Heart left ventricle (tissue), 16 donors: ENCODE data around the gene KRT16. TPM values are rescaled to one million over a fixed set of nuclear protein-coding genes. Genes with fewer than 3 reads are reported as not detected.

Source experiments
- ATAC-seq, 4 donors: fragments of 200-7000 bp; cut with Tn5 transposase; one replicate each; pipeline ENCODE4 v1.9.1; 2020 to 2022; ENCODE audit warnings: moderate library complexity in 4 of 4, mild to moderate bottlenecking in 3 of 4, moderate number of reproducible peaks in 1 of 4
- DNase-seq, 5 donors: peaks; one replicate each; pipeline ENCODE4 v3.0.0-alpha.2; 2020
- H3K27ac ChIP-seq, 12 donors: fragments of 200-600 bp; sonication (generic) in 4 of 12; one replicate each; pipeline versions ENCODE4 v1.5.0 to v1.8.0; 2016 to 2022; ENCODE audit warnings: mild to moderate bottlenecking in 2 of 12
- H3K27me3 ChIP-seq, 9 donors: fragments of 200-600 bp; sonication (generic) in 2 of 9; one replicate each; pipeline versions ENCODE4 v1.5.1 to v1.8.0; 2016 to 2022; ENCODE audit warnings: mild to moderate bottlenecking in 3 of 9
- H3K36me3 ChIP-seq, 9 donors: fragments of 200-600 bp; sonication (generic) in 2 of 9; one replicate each; pipeline versions ENCODE4 v1.5.0 to v1.8.0; 2018 to 2022; ENCODE audit warnings: mild to moderate bottlenecking in 2 of 9
- H3K4me1 ChIP-seq, 12 donors: fragments of 200-600 bp; sonication (generic) in 4 of 12; one replicate each; pipeline versions ENCODE4 v1.5.0 to v1.8.0; 2016 to 2022; ENCODE audit warnings: mild to moderate bottlenecking in 3 of 12
- H3K4me3 ChIP-seq, 12 donors: fragments of 200-600 bp; sonication (generic) in 4 of 12; one replicate each; pipeline versions ENCODE4 v1.5.0 to v1.8.0; 2017 to 2022; ENCODE audit warnings: mild to moderate bottlenecking in 9 of 12, moderate library complexity in 4 of 12
- H3K9me3 ChIP-seq, 12 donors: fragments of 200-600 bp; sonication (generic) in 4 of 12; one replicate each; pipeline versions ENCODE4 v1.5.0 to v1.8.0; 2016 to 2022; ENCODE audit warnings: mild to moderate bottlenecking in 1 of 12
- CTCF ChIP-seq, 12 donors: fragments of 200-600 bp; sonication (generic) in 4 of 12; IDR thresholded peaks; one replicate each; pipeline versions ENCODE4 v1.5.0 to v1.8.0; 2018 to 2022; ENCODE audit warnings: antibody characterized with exemption in 12 of 12, mild to moderate bottlenecking in 5 of 12
- POLR2A ChIP-seq, 2 donors: fragments of 450-650 bp; IDR thresholded peaks; one replicate each; pipeline ENCODE4 v1.6.1; 2017; ENCODE audit warnings: antibody characterized with exemption in 2 of 2, mild to moderate bottlenecking in 2 of 2, moderate library complexity in 2 of 2
- WGBS, 4 donors: extraction: QIAGEN DNeasy Blood & Tissue Kit in 2 of 4; methylation state at CpG; one replicate each; pipeline versions ENCODE4 v1.1.5 to v1.1.7; 2013 to 2018; 5-methylcytosine and 5-hydroxymethylcytosine counted together
- intact Hi-C, 10 donors: fragments of 100-400 bp; cut with DNase I; formaldehyde crosslinking; loops; one replicate each; pipeline versions ENCODE4 v1.11.1 to v1.14.2; 2022
- polyA plus RNA-seq, 2 donors: library from polyadenylated mRNA; stranded (reverse); fragments of 200-250 nt; gene quantifications; one replicate each; pipeline ENCODE4 v1.2.3, GENCODE V29; 2013
- total RNA-seq, 9 donors: library from RNA; depleted of rRNA in 2 of 9; stranded (reverse); fragments of >200 nt in 2 of 9; fragmentation: NEBNext Ultra II Directional in 3 of 9; extraction: Animal tissue kit (Norgen Biotek cat#: 25700) in 3 of 9; gene quantifications; one replicate each; pipeline versions ENCODE4 v1.1.0 to v1.2.4, GENCODE V29; 2016 to 2023
- donor health status: ischemic (EF 13 %, LVEDD 7.1; RV severe dilation, severe dysfunction).
- donor health status: healthy with polysubstance abuse.
- donor health status: DM: no; HTN: yes; CAD: no.
- donor health status: DM: no; HTN: no; CAD: no.
- donor health status: ischemic (EF 25% LVEDD 6.9; RV normal size, moderate dysfunction).
- donor health status: ischemic (EF 25% LVEDD 5.7; RV mildly dilated, moderate dysfunction).
- donor health status: healthy.
- donor health status: DM: yes; HTN: yes; CAD: no.
- donor health status: ischemic (EF 35%, LVEDD 5.7; RV mildly dilated, moderate dysfunction).
- donor health status: nonischemic (EF 11% LVEDD 7.7; RV severe dilation, severe dysfunction).
- donor health status: DM: yes; HTN: yes; CAD: no.
- donor health status: PGD.
- donor health status: ischemic (EF 29% LVEDD 5.4; RV normal size, mild dysfunction).
- donor health status: nonischemic (EF 23%, LVEDD 6.1; RV moderate dilation, normal function).

Gene KRT16
- total and polyA plus RNA-seq, 11 donors: 0.06 TPM; not detected in 10

- no peak overlapping the region for H3K4me3 ChIP-seq
- TF ChIP-seq CTCF (IDR thresholded peaks at IDR 0.05) (no peak), POLR2A (IDR thresholded peaks at IDR 0.05) (no peak)
- H3K4me1 ChIP-seq: peaks cover 0 to 2% (median 0%) of the 10 kb centered on the region in 12 donors
- WGBS, 4 donors: 89 to 92% (median 91%) methylated on average over 9 to 12 of the region's 12 CpGs
- H3K27ac ChIP-seq: no peak overlapping the region
- no peaks in the 10 kb centered on the region for H3K36me3 ChIP-seq
- ATAC-seq: no peak
- peak in 2 of 5 donors; percentile 4 to 46 for DNase-seq
- no peaks in the 10 kb centered on the region for H3K27me3 ChIP-seq
- intact Hi-C loops: no loop called here
- no peaks in the 10 kb centered on the region for H3K9me3 ChIP-seq
These were observed 45.4 kb upstream of the KRT16 start for GRCh38 chr17:41657936-41658335.

GRCh38 chr17:41657176-41657754 lies 44.7 kb upstream of the KRT16 start:
- no peak for DNase-seq
- 83 to 88% (median 85%) methylated on average over 10 to 16 of the region's 16 CpGs for WGBS, 4 donors

GRCh38 chr17:41656249-41657023 lies 43.9 kb upstream of the KRT16 start:
- intact Hi-C loops: no loop called here
- ATAC-seq (no peak), DNase-seq (peak in 2 of 5 donors; percentile 14 to 17)
- TF ChIP-seq CTCF (IDR thresholded peaks at IDR 0.05): no peak
- no peak for TF ChIP-seq POLR2A (IDR thresholded peaks at IDR 0.05)
- Histone ChIP-seq H3K9me3 (no peaks in the 10 kb centered on the region), H3K27ac (no peak overlapping the region), H3K36me3 (no peaks in the 10 kb centered on the region), H3K27me3 (no peaks in the 10 kb centered on the region), H3K4me3 (no peak overlapping the region), H3K4me1 (no peaks in the 10 kb centered on the region)
- 86 to 89% (median 86%) methylated on average over 12 to 16 of the region's 16 CpGs for WGBS, 4 donors

More at GRCh38 chr17:41657176-41657754, 44.7 kb upstream of the KRT16 start:
- no peaks in the 10 kb centered on the region for H3K4me1 ChIP-seq
- no peak for ATAC-seq
- intact Hi-C loops: no loop called here
- no peak for TF ChIP-seq POLR2A (IDR thresholded peaks at IDR 0.05)
- no peak for TF ChIP-seq CTCF (IDR thresholded peaks at IDR 0.05)
- H3K9me3 ChIP-seq: no peaks in the 10 kb centered on the region
- H3K27me3 ChIP-seq: no peaks in the 10 kb centered on the region
- H3K27ac ChIP-seq: no peak overlapping the region
- H3K36me3 ChIP-seq: no peaks in the 10 kb centered on the region
- no peak overlapping the region for H3K4me3 ChIP-seq

GRCh38 chr17:41655611-41656111 lies 43.1 kb upstream of the KRT16 start:
- DNase-seq (peak in 1 of 5 donors; percentile 13), ATAC-seq (no peak)
- Histone ChIP-seq H3K4me3 (no peak overlapping the region), H3K27me3 (no peaks in the 10 kb centered on the region), H3K27ac (no peak overlapping the region), H3K9me3 (no peaks in the 10 kb centered on the region), H3K4me1 (no peaks in the 10 kb centered on the region), H3K36me3 (no peaks in the 10 kb centered on the region)
- TF ChIP-seq POLR2A (IDR thresholded peaks at IDR 0.05) (no peak), CTCF (IDR thresholded peaks at IDR 0.05) (no peak)
- intact Hi-C loops: no loop called here
- 68 to 76% (median 70%) methylated on average over 14 to 18 of the region's 18 CpGs for WGBS, 4 donors
